Stimulated activated CD4-positive, alpha-beta T cell treated with anti-CD3 and anti-CD28 coated beads, Interleukin-1b, Interleukin-23, amount 100 ng/mL, for 24 hours (primary cell): ENCODE results near the gene CORO6.

Experiments
- DNase-seq, 4 experiments: peaks; one replicate each; pipeline ENCODE4 v3.0.0-alpha.2; 2020; ENCODE audit warnings: low read depth in 4 of 4, low spot score in 1 of 4

The CORO6 gene

DNA sequence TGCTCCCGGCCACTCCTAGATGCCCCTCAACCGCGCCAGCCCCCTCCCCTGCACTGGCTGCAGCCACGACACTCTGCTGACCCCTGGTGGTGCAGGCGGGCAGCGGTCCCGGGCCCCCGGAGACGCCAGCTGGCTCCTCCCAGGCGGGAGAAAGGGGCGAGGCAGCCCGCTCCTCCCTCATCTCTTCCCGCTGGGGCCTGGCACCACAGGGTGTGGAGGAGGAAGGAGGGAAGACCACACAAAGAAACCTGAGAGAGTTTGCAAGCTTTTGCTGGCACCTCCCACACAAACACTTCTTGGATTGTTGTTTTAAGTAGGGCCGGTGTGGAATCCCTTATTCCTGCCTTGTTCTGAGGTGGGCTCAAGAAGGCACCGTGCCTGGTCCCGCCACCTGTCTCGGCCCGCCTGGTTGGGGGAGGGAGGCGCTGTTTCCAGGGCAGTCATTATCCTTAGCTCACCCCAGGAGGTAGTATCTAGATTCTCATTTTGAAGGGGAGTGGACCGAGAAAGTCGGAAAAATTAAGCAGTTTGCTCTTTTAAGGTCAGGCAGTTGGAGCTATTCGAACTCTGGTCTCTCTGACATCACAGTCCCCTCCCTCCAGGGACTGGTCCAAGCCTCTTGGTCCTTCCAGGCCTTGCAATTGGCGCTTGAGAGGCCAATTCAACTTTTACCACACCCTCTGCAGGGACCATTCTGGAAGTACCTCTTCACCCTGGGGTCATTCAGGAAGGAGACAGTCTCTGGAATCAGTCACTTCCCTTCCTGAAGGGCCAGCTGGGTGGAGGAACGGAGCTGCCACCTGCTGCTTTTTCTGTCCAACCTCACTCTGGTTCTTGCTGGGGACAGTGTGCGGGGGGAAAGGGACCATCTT, 30.7 kb downstream of the CORO6 start:
- DNase-seq, result peak in 3 of 4 experiments; percentile 69 to 79 (median 72)

DNA sequence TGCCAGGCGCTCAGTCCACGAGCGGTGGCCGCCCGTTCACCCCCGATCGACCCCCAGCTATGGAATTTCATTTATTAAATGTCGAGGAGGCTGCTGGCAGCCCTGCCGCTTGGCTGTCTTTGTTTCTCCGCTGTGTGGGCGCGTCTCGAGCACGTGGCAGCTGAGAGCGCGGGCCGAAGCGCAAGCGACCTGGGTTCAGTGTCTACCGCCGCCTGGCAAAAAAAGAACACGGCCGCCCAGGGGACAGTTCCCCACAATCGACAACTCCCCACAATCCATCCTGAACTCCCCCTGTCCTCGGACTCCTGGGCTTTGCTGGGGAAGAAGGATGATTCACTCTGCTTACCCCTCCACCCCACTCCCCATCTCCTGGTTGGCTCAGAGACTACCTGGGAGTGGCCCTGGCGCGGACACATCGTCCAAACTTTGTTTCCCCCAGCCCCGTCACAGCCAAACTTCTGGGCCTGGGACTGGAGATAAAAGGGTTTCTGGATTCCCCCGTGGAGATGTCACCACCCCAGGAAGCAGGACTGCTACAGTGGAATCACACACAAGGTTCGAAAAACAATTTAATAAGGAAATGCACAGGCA, 31.5 kb downstream of the CORO6 start:
- no peak for DNase-seq

- DNase-seq, result no peak
These were observed 32.1 kb downstream of the CORO6 start for GRCh38 chr17:29590411-29591145.

- DNase-seq, result peak in 3 of 4 experiments; percentile 72 to 83 (median 74)
These were observed 32.9 kb downstream of the CORO6 start, which contains the start of gene GIT1 for GRCh38 chr17:29589524-29590410. Gene GIT1 (minus strand): TSS chr17:29589648. CDS start chr17:29589378, 270 bp downstream.

DNA sequence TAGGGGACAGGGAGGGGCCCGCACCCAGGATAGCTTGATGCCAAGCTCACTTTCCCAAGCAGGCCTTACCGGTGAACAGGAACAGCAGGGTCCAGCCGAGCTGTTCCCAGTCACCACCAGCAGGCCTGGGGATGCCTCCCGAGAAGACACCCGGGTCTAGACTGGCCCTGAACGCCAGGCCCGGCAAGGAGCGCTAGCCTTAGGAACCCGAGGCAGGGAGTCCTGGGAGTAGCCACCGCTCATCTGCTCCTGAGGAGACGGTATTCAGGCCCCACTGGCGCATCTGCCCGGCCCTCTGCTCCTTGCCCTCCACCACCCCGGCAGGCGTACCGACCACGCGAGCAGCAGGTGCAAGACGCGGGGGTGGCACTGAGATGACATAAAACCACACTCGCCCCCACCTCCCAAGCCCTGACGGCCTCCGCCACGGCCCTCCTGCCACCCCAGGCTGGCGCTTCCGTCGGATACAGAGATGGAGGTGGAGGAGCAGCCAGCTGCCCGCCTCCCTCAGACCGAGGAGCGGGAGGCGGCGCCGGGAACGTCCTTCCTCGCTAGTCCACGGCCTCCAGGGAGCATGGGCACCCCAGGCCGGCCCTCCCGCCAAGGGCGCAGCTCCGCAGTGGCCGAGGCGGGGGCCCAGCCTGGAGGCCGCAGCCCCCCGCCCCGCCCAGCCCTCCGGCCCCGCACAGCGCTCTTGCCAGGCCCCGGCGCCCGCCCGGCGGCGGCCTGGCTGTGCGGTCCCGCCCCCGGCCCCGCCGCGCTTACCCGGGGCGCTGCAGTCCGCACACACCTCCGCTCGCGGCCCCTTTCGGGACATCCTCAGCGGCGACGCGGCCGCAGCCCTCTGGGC, 33.9 kb downstream of the CORO6 start:
- no peak for DNase-seq

- no peak for DNase-seq
These were observed 34.6 kb downstream of the CORO6 start for GRCh38 chr17:29588017-29588561.

- DNase-seq, result no peak
These were observed 35.1 kb downstream of the CORO6 start for GRCh38 chr17:29587591-29587990.

DNA sequence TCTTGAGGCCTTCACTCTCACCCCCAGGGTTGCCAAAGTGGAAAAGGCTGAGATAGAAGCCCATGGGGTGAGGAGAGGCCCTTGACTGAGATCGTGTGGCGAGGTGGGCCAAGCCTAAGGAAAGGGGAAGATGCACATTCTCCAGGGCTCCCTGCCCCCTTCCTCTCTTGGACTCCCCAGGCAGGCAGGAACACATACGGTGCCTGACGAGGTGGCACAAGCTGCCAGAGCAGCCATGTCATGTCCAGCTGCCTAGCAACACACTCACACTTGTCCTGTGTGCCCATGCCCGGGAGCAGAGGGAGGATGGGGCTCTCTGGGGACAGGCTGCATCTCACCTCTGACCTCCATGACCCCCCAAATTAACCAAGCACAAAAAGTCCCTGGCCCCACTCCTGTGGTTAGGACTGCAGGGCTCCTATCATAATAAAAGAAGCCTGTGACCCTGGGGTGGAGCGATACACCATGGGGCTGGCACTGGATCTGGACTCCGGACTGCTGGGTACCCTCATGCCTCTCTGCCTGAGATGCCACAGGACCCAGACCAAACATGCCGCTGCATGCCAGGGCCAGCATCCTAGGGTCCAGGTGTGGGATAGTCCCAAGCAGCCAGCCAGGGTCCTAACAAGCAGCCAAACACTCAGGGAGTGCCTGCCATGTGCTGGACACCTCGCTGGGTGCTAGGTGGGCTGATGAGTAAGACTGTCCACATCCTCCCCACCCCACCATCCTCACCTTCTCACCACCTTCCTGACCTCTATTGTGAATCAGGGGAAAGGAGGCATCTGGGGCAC, 35.8 kb downstream of the CORO6 start:
- DNase-seq, result no peak

DNA sequence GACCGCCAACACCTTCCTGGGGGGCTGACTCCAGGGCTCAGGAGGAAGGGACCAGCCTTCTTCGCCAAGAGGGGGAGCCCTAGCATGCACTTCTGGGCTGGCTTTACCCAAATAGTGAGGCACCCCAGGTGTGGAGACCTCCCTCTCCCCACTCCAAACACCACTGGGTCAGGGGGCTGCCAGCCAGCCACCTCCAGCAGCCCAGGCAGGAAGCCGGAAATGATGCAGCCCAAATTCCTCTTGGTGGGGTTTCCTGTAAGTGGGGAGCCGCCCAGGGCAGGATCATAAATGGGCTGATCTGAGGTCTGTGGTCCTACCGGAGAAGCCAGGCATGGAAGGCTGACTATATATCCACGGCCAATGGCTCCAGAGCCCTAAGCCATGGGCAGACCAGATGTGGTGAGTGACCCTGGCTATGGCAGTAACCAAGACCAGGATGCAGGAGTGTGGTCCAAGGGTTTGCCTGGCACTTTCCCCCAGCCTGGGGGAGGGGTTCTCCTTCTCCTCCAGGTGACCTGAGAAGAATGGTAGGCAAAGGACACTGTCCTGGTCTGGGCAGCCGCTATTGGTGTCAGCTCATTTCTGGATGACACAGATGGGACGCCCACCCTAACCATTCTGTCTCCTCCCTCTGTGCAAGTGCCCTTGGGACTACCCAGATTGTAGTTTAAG, 37.5 kb downstream of the CORO6 start:
- DNase-seq, result no peak

- no peak for DNase-seq
These were observed 38.1 kb downstream of the CORO6 start for GRCh38 chr17:29584452-29585079.

- no peak for DNase-seq
These were observed 39.1 kb downstream of the CORO6 start for GRCh38 chr17:29583324-29584248.

GRCh38 chr17:29582772-29583171, 39.9 kb downstream of the CORO6 start:
- DNase-seq, result no peak

DNA sequence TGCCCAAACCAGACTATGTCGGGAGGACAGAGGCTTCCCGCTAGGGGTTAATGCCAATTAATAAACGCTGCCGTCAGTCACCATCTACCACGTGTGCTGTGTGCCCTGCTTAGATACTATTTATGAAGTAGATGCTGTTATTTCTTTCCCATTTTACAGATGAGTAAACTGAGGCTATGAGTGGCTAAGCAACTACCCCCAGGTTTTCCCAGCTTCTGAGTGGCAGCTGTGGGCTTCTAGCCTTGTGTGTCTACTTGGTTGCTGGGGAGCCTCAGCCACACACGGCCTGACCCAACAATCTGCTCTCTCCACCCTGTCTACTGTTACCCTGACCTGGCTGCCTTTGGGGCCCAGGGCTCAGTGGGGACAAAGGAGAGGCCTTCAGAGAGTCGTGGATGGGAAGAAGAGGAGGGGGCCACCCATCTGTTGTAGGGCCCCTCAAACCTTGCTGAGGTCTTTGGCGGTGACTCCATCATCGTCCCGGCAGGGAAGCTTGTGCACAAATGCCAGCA, 40.4 kb downstream of the CORO6 start:
- DNase-seq, result no peak

DNA sequence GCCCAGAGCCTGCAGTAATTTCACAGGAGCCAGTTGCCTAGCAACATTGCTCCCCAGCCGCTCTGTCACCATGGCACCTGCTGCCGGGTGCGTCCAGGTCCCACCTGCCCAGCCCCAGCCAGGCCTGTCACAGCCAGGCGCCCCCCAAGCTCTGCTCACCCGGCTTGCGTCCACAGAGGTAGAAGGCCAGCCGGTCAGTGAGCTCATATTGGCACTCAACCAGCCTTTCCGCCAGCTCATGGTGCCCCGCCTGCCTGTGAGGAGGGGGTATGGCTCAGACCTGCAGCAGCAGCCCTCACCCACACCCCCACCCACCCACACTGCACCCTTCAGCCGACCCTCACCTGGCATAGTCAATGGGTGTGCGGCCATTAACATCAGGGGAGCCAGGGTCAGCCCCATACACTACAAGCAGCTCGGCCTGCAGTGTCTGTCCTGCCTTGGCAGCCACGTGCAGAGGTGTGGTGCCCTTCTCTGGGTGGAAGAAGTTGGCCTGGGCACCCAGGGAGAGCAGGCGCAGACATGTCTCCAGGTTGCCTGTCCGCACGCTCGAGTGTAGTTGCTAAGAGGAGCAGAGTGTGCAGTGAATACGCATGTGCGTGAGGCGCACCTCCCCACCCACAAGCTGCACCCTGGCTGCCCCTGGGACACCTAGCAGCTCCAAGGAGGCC, 41.0 kb downstream of the CORO6 start:
- DNase-seq, result no peak

DNA sequence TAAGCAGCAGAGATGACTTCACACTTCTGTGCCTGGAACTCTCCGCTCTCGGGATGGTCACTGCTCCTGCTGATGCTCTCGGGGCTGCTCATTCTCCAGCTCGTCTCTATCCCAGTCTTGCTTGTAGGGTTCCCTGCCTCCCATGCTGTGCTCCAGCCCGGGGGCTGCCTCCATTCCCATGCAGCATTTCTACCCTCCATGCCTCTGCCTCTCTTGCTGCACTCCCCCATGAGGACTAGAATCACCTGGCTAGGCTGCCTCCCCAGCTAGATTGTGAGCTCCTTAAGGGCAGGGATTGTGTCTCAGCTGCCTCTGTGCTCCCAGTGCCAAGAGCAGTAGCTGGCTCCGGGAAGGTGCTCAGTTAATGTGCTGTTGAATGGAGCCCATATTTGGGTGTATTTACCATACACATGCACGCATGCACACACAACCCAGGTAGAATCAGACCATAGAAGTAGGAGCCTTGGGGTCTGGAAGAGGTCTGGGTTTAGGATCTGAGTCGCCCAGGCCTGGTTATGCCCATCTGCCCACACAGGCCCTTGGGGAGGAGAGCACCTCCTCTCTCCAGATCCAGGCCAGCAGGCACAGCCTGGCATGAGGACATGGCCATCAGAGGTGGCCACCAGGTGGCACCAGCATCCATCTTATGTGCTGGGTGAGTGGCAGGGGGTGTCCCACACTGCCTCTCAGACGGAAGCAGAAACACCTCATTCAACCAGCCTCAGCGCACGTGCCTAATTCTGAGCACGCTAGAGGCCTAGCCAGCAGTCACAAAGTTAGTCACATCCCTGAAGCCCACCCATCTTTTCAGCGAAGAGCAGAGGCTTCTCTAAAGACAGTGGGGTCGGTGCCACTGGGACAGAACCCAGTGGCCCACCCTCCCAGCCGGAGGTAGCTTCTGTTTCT, 42.6 kb downstream of the CORO6 start:
- peak; percentile 75 to 89 (median 82) for DNase-seq
